CD4-positive, alpha-beta T cell treated with Interleukin-21 for 1 hour (primary cell): Measurements from ENCODE around the gene UVSSA.
"Not testable (repeated sequence)": the region's sequence is repeated elsewhere in the genome, so short reads cannot be mapped to it uniquely, and the experiment has no call there.

Experiments
- DNase-seq: peaks from one replicate; pipeline ENCODE4 v3.0.0-alpha.2; 2020

Gene UVSSA

DNA sequence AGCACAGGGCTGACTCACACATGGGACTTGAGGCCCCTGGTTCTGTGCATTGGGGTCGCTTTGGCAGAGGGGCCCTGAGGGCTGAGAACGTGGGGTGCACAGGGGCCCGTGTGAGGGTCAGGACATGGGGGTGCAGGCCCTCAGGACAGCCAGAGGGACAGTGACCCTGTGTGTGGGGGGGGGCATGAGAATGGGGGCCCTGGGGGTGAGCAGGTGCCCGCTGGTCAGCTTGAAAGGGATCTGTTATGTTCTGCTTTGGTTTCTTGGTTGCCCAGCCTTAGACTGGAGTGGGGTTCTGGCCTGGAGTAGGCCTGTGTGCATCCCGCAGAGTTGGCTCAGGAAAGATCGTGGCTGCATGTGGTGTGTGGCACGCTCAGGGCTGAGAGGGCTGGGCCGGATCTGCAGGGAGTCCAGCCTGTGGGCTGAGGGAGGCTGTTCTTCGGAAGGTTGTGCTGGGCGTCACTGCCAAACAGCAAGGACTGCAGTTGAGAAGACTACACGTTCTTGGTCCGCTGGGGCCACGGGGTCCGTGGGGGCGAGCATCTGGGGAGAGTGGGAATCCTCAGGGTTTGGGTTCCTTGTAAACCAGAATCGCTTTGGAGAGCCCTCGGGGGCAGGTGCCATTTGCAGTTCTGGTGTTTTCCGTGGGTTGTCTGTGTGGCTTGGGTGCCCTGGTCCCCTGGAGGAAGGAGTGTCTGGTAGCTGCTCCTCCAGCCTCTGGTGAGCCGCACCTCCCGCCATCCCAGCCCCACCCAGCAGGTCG is 15.2 kb upstream of the UVSSA start:
- DNase-seq = no peak

GRCh38 chr4:1332686-1333085 is 14.3 kb upstream of the UVSSA start:
- DNase-seq = no peak

DNA sequence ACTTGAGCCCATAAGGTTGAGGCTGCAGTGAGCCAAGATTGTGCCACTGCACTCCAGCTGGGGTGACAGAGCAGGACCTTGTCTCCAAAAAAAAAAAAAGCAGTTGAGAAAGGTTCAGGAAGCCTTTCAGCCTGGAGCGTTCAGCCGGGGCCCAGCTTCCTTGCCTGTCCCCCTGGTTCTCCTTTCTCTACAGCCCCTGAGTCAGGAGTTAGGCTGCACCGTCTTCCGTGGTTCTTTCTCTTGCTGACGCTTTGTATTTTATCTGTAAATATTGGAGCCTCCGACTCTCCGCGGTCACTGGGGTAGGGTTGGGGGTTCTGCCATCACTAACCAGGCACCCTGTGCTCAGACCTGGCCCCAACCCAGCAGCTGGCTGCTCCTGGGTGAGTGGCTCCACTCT is 13.8 kb upstream of the UVSSA start:
- DNase-seq = no peak

DNA sequence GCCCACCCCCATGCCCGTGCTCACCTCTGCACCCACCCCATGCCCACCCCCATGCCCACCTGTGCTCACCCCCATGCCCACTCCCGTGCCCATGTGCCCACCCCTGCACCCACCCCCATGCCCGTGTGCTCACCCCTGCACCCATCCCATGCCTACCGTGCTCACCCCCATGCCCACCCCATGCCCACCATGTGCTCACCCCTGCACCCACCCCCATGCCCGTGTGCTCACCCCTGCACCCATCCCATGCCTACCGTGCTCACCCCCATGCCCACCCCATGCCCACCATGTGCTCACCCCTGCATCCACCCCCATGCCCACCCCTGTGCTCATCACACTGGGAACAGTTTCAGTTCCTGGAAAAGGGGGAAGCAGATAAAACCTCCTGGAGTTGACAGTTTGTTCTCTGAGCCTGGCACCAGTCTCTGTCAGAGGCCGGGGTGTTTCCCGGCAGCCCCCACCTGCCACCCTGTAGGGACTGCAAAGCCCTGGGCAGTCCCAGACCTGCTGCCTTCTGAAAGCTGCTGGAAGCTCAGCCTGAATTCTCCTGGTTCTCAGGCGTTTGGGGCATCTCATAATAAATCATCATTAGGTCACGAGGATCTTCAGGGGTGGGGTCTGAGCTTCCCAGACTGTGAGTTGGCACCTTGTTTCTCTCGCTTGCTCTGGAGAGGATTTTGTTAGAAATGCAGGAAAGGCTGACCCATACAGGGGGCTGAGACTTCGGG is 13.0 kb upstream of the UVSSA start:
- DNase-seq = not testable (repeated sequence)

DNA sequence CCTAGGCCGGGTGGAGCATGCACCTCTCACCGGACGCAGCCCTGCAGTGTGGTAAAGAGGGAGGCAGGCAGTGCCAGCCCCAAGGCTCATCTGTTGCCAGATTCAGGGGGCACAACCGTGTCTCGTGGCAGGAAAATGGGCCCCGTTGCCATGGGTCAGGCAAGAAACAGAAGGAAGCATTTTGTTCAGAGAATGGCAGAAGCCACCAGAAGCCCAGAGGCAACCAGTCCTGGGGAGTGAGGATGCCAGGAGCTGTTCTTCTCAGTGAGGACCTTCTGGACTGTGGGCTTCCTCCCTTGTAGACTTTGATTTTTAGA is 12.5 kb upstream of the UVSSA start:
- no peak for DNase-seq

- not testable (repeated sequence) for DNase-seq
Observed at GRCh38 chr4:1335193-1335883, 11.7 kb upstream of the UVSSA start.

- DNase-seq = no peak
Observed at GRCh38 chr4:1336088-1336491, 10.9 kb upstream of the UVSSA start.

DNA sequence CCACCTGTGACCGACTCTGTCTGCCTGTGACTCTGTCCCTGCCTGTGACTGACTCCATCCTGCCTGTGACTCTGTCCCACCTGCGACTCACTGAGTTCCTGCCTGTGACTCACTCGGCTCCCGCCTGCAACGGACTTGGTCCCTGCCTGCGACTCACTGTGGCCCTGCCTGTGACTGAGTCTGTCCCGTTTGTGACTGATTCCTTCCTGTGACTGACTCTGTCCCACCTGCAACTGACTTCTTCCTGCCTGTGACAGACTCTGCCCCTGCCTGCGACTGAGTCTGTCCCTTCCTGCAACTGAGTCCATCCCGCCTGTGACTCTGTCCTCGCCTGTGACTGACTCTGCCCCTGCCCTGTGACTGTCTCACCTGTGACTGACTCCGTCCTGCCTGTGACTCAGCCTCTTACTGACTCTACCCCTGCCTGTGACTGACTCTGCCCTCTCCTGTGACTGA is 9.6 kb upstream of the UVSSA start:
- DNase-seq = no peak

GRCh38 chr4:1337951-1338751 is 8.9 kb upstream of the UVSSA start:
- no peak for DNase-seq

- no peak for DNase-seq
Observed at GRCh38 chr4:1338752-1339414, 8.1 kb upstream of the UVSSA start.

GRCh38 chr4:1339489-1339888 is 7.5 kb upstream of the UVSSA start:
- no peak for DNase-seq

GRCh38 chr4:1340181-1340747 is 6.7 kb upstream of the UVSSA start:
- no peak for DNase-seq

- DNase-seq = no peak
Observed at GRCh38 chr4:1340861-1341260, 6.1 kb upstream of the UVSSA start.

DNA sequence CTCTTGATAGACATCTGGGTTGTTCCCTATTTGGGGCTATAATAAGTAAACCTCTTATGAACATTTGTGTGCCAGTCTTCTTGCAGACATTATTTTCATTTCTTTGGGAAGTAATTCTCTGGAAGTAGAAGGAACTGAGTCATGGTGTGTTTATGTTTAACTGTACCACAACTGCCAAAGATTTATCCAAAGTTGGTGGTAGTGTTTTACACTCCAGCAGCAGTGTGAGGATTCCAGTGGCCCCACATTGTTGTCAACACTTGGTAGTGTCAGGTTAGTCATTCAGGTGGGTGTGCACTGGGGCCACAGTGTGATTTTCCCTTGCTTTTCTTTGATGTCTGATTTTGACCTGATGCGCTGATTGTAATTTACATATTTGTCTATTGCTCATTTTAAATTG is 5.0 kb upstream of the UVSSA start:
- no peak for DNase-seq

DNA sequence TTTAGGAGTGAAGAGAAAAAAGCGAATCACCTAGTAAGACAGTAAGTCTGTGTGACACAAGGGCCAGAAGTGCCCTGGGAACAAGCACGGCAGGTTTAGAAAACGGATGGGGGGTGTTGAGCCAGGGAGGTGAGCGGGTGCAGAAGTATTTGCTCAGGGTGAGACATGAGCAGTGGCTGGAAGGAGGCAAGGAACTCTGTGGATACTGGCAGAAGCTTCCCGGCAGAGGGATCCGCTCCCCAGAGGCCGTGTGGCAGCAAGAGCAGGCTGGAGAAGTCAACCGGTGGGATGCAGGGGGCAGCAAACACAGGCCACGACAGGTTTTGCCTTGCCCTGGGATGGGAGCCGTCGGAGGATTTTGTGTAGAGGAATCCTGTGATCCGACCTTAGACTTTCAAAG is 2.3 kb upstream of the UVSSA start:
- no peak for DNase-seq

DNA sequence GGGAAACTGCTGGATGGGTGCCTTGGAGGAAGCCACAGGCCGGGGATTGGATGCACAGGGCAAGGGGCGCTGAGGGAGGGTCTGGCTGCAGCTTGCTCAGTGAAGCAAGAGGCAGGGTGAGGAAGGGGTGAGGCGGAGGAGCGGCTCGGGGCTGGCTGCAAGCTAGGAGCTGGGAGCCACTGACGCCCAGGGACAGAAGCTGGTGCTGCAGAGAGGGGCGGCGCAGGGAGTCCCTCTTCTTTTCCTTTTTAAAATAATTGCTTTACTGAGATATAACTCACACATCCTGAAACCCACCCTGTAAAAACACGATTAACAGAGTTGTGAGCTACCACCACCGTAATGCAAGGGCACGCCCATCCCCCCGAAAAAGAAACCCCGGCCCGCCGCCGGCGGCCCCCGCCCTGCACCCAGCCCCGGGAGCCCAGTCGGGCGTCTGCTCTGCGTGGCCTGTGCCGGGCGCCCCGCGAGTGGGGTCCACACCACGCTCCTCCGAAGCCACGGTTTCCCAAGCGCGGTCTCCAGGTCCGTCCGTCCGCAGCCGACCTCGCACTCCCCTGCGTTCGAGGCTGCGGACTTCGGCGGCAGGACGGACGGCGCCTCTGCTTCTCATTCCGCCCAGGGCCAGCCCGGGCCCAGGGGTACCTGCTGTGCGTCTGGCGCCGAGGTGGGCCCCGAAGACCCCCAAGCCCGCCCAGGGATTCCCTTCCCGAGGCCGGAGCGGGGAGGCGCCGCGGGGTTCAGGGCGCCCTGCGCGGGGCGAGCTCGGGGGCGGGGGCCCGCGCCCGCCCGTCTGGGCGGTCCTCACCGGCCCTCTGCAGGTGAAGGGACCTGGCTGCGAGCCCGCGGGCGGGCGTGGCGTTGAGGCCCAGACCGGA is 866 bp upstream of the UVSSA start:
- peak; percentile 65 for DNase-seq

- DNase-seq = peak; percentile 55
Observed at GRCh38 chr4:1347410-1347864, 429 bp downstream of the UVSSA start.

DNA sequence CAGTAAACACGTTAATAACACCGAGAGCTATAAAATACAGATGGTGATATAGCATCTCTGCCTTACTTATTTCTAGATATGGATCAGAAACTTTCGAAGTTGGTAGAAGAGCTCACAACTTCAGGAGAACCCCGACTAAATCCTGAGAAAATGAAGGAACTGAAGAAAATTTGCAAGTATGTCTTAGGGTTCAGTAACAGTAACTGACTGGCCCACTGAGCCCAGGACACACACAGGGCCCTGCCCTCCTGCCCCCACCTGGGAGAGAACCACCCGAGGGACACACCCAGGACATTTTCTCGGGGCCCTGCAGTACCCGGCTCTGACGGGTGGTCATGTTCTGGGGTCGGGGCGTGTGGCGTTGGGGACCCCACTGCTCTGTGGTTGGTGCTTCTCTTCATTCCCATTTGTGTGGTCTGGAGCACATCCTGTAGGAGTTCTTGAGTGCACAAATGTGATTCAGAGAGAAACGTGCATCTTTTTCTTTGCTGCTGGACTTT is 1.1 kb downstream of the UVSSA start:
- no peak for DNase-seq

DNA sequence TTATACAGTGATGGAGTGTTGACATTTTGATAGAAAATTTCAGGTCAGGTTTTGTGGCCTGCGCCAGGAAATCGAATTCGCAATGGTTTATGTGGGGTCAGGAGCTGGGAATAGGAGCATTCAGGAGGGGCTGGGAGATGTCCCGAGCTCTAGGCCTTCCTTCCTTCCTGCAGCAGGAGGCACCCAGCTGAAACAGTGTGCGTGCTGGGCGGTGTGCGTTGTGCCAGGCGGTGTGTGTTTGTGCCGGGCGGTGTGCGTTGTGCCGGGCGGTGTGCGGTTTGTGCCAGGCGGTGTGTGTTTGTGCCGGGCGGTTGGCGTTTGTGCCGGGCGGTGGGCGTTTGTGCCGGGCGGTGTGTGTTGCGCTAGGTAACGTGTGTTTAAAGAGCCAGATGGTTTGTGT is 1.7 kb downstream of the UVSSA start:
- DNase-seq = no peak

DNA sequence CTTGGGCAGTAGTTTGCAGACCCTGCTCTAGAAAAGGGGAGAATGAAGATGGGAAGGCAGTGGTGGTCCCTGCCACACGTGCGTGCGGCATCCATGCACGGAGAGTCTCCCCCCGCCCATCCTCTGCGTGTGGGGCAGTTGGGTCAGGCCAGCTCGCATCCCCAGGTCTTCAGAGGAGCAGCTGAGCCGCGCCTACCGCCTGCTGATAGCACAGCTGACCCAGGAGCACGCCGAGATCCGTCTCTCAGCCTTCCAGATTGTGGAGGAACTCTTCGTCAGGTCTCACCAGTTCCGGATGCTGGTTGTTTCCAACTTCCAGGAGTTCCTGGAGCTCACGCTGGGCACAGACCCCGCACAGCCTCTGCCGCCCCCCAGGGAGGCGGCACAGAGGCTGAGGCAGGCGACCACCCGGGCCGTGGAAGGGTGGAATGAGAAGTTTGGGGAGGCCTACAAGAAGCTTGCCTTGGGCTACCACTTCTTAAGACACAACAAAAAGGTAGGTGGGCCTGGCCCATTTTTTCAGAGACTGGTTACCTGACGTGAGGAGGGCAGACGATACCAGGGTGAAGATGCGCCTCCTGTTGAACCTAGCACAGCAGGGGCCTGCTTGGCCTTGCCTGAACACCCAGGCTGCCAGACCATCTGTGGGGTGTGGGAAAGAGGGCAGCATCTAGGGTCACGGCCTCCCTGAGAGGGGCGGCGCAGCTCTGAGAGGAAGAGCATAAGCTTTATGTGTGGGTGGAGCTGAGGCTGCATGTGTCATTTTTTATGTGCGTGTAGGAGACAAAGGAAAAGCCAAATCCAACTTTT is 2.6 kb downstream of the UVSSA start:
- no peak for DNase-seq
